Osteoblast (primary cell): ENCODE measurements around the gene CCL8. TPM values are rescaled to one million over a fixed set of nuclear protein-coding genes. Genes with fewer than 3 reads are reported as not detected.
A peak's percentile ranks its signal among the peaks of the same experiment; 100 is the strongest.

Experiments used
- DNase-seq: peaks from one replicate; pipeline ENCODE4 v3.0.0; 2011; ENCODE audit warnings: low spot score, mixed read lengths; ENCODE audit not compliant: insufficient read length; ENCODE audit errors: missing footprints
- H2AFZ ChIP-seq: 2 replicates; pipeline ENCODE4 v1.6.0; 2011; ENCODE audit warnings: mild to moderate bottlenecking, low read length
- H3K27ac ChIP-seq: 2 replicates; pipeline ENCODE4 v1.5.1; 2011; ENCODE audit warnings: mild to moderate bottlenecking, low read depth, low read length, moderate library complexity
- H3K27me3 ChIP-seq: 2 replicates; pipeline ENCODE4 v1.6.0; 2012; ENCODE audit warnings: mild to moderate bottlenecking, control low read depth, inconsistent platforms, low read length, moderate library complexity; ENCODE audit not compliant: insufficient read depth
- H3K36me3 ChIP-seq: 2 replicates; pipeline ENCODE4 v1.5.1; 2011; ENCODE audit warnings: mild to moderate bottlenecking, low read length, control low read depth, moderate library complexity; ENCODE audit not compliant: insufficient read depth
- H3K4me1 ChIP-seq: 2 replicates; pipeline ENCODE4 v1.5.1; 2011; ENCODE audit warnings: mild to moderate bottlenecking, low read length, control low read depth, moderate library complexity; ENCODE audit not compliant: insufficient read depth
- H3K4me2 ChIP-seq: 2 replicates; pipeline ENCODE4 v1.6.0; 2011; ENCODE audit warnings: mild to moderate bottlenecking, low read length; ENCODE audit not compliant: insufficient read depth
- H3K4me3 ChIP-seq: fragments of 200-600 bp; sonication (generic); 3 replicates; pipeline ENCODE4 v1.5.1; 2012; ENCODE audit warnings: mild to moderate bottlenecking, low read length, inconsistent platforms; ENCODE audit not compliant: insufficient read depth
- H3K79me2 ChIP-seq: 2 replicates; pipeline ENCODE4 v1.6.0; 2012; ENCODE audit warnings: mild to moderate bottlenecking, low read length, control low read depth, inconsistent platforms; ENCODE audit not compliant: insufficient read depth
- H3K9me3 ChIP-seq: 2 replicates; pipeline ENCODE4 v1.5.1; 2011; ENCODE audit warnings: low read depth, low read length, control low read depth
- H4K20me1 ChIP-seq: 2 replicates; pipeline ENCODE4 v1.6.0; 2012; ENCODE audit warnings: mild to moderate bottlenecking, low read length, control low read depth; ENCODE audit not compliant: insufficient read depth
- CTCF ChIP-seq: IDR thresholded peaks from 2 replicates; pipeline ENCODE4 v1.5.1; 2011; ENCODE audit warnings: mild to moderate bottlenecking, low read depth, low read length, moderate library complexity; ENCODE audit errors: extremely low read depth
- total RNA-seq: library from RNA; depleted of rRNA; stranded (reverse); fragments of >200 nt; gene quantifications from 2 replicates; pipeline ENCODE4 v1.2.3, GENCODE V29; 2012

CCL8 gene
- total RNA-seq, 1 donor = 0.36 TPM

- no peaks in the 10 kb centered on the region for H3K79me2 ChIP-seq
- no peak overlapping the region for H3K4me3 ChIP-seq
- H3K36me3 ChIP-seq = no peaks in the 10 kb centered on the region
- no peak for DNase-seq
- no peak overlapping the region for H3K4me2 ChIP-seq
- TF ChIP-seq CTCF = no peak
- H3K9me3 ChIP-seq = no peaks in the 10 kb centered on the region
- H3K4me1 ChIP-seq = peaks cover 9% of the 10 kb centered on the region
- H3K27me3 ChIP-seq = no peaks in the 10 kb centered on the region
- H4K20me1 ChIP-seq = no peaks in the 10 kb centered on the region
- H2AFZ ChIP-seq = no peak overlapping the region
- H3K27ac ChIP-seq = no peak overlapping the region
Observed at GRCh38 chr17:34291721-34292348, 27.4 kb upstream of the CCL8 start.

GRCh38 chr17:34299027-34299426 lies 20.2 kb upstream of the CCL8 start:
- no peak overlapping the region for H3K4me2 ChIP-seq
- no peaks in the 10 kb centered on the region for H3K36me3 ChIP-seq
- no peaks in the 10 kb centered on the region for H3K9me3 ChIP-seq
- H3K27ac ChIP-seq = no peak overlapping the region
- no peaks in the 10 kb centered on the region for H3K27me3 ChIP-seq
- H3K4me3 ChIP-seq = no peak overlapping the region
- no peaks in the 10 kb centered on the region for H4K20me1 ChIP-seq
- H3K79me2 ChIP-seq = no peaks in the 10 kb centered on the region
- no peak overlapping the region for H2AFZ ChIP-seq
- DNase-seq = peak; percentile 75
- H3K4me1 ChIP-seq = peaks cover 35% of the 10 kb centered on the region
- TF ChIP-seq CTCF = no peak

- Histone ChIP-seq H3K79me2 (no peaks in the 10 kb centered on the region), H3K4me3 (no peak overlapping the region), H3K36me3 (no peaks in the 10 kb centered on the region), H3K27ac (peak overlapping the region; percentile 66), H4K20me1 (no peaks in the 10 kb centered on the region), H3K4me1 (peaks cover 35% of the 10 kb centered on the region), H2AFZ (no peak overlapping the region), H3K4me2 (peak overlapping the region; percentile 5), H3K9me3 (no peaks in the 10 kb centered on the region), H3K27me3 (no peaks in the 10 kb centered on the region)
- TF ChIP-seq CTCF = no peak
- no peak for DNase-seq
Observed at GRCh38 chr17:34299956-34300577, 19.2 kb upstream of the CCL8 start.

- Histone ChIP-seq H4K20me1 (no peaks in the 10 kb centered on the region), H3K27ac (peak overlapping the region; percentile 66), H3K4me3 (no peak overlapping the region), H3K4me1 (peaks cover 37% of the 10 kb centered on the region), H2AFZ (no peak overlapping the region), H3K9me3 (no peaks in the 10 kb centered on the region), H3K4me2 (peak overlapping the region; percentile 18), H3K36me3 (no peaks in the 10 kb centered on the region), H3K79me2 (no peaks in the 10 kb centered on the region), H3K27me3 (no peaks in the 10 kb centered on the region)
- DNase-seq = peak; percentile 64
- no peak for TF ChIP-seq CTCF
Observed at GRCh38 chr17:34300652-34301370, 18.4 kb upstream of the CCL8 start.
